Small intestine (tissue), 7 donors: Measurements from ENCODE around the gene SPIB. TPM values are rescaled to one million over a fixed set of nuclear protein-coding genes. Genes with fewer than 3 reads are reported as not detected.

Experiments used
- DNase-seq, 2 donors: peaks; one replicate each; pipeline versions ENCODE4 v3.0.0 to v3.0.0-alpha.2; 2013
- FAIRE-seq: peaks from 2 replicates; lab custom pipeline; 2012; peaks lifted over from hg19 to GRCh38; lab: Jason Lieb, UNC
- H3K27ac ChIP-seq, 3 donors: one replicate each; pipeline ENCODE4 v1.5.1; 2013; ENCODE audit warnings: low read length in 2 of 3, mild to moderate bottlenecking in 2 of 3, control low read depth in 1 of 3, inconsistent platforms in 1 of 3, low read depth in 1 of 3, moderate library complexity in 1 of 3
- H3K27me3 ChIP-seq, 3 donors: one replicate each; pipeline ENCODE4 v1.6.1; 2013; ENCODE audit warnings: low read length in 3 of 3, inconsistent platforms in 1 of 3; ENCODE audit not compliant: control insufficient read depth in 3 of 3, insufficient read depth in 3 of 3
- H3K36me3 ChIP-seq, 3 donors: one replicate each; pipeline ENCODE4 v1.6.1; 2013; ENCODE audit warnings: low read length in 3 of 3, inconsistent platforms in 1 of 3, low read depth in 1 of 3, mild to moderate bottlenecking in 1 of 3, moderate library complexity in 1 of 3; ENCODE audit not compliant: control insufficient read depth in 3 of 3, insufficient read depth in 2 of 3
- H3K4me1 ChIP-seq, 3 donors: one replicate each; pipeline ENCODE4 v1.6.1; 2013; ENCODE audit warnings: low read length in 2 of 3, inconsistent platforms in 1 of 3, low read depth in 1 of 3, mild to moderate bottlenecking in 1 of 3, moderate library complexity in 1 of 3; ENCODE audit not compliant: control insufficient read depth in 3 of 3, insufficient read depth in 2 of 3
- H3K4me3 ChIP-seq, 3 donors: one replicate each; pipeline ENCODE4 v1.5.1; 2013; ENCODE audit warnings: low read length in 3 of 3, control low read depth in 1 of 3, inconsistent platforms in 1 of 3, low read depth in 1 of 3, mild to moderate bottlenecking in 1 of 3, moderate library complexity in 1 of 3
- H3K9me3 ChIP-seq, 2 donors: one replicate each; pipeline ENCODE4 v1.6.1; 2013; ENCODE audit warnings: low read depth in 1 of 2, low read length in 1 of 2; ENCODE audit not compliant: control insufficient read depth in 2 of 2, insufficient read depth in 1 of 2
- WGBS, 3 donors: extraction: QIAGEN DNeasy Blood & Tissue Kit; methylation state at CpG; one replicate each; pipeline ENCODE4 v1.1.7; 2013; 5-methylcytosine and 5-hydroxymethylcytosine counted together
- polyA plus RNA-seq, 4 donors: library from polyadenylated mRNA; stranded (reverse) in 3 of 4; unstranded in 1 of 4; fragments of 200-250 nt in 3 of 4; fragments of 120-200 nt in 1 of 4; gene quantifications; one replicate each; pipeline versions ENCODE4 v1.2.1 to v1.2.3, GENCODE V29; 2013
- donor health status: healthy with polysubstance abuse.
- donor health status: control.
- donor health status: control.
- donor health status: Bipolar disorder and iron deficiency.
- donor health status: healthy.

SPIB gene
- polyA plus RNA-seq, 4 donors: 16.6 to 44.3 (median 31.4) TPM

- H3K9me3 ChIP-seq: no peaks in the 10 kb centered on the region
- no peak overlapping the region for H3K4me3 ChIP-seq
- peaks cover 0 to 41% (median 4%) of the 10 kb centered on the region in 3 donors for H3K4me1 ChIP-seq
- WGBS, 3 donors: 95 to 97% (median 95%) methylated on average over 11 to 13 of the region's 13 CpGs
- H3K27me3 ChIP-seq: peaks cover 0 to 6% (median 0%) of the 10 kb centered on the region in 3 donors
- FAIRE-seq (no peak), DNase-seq (no peak)
- H3K36me3 ChIP-seq: peaks cover 0 to 31% (median 0%) of the 10 kb centered on the region in 3 donors
- no peak overlapping the region for H3K27ac ChIP-seq
These were observed 5.6 kb upstream of the SPIB start for GRCh38 chr19:50413096-50413495.

GRCh38 chr19:50413531-50413930, 5.2 kb upstream of the SPIB start:
- 93 to 97% (median 96%) methylated on average over 19 to 21 of the region's 21 CpGs for WGBS, 3 donors
- H3K27ac ChIP-seq: no peak overlapping the region
- H3K4me3 ChIP-seq: no peak overlapping the region
- DNase-seq: no peak
- no peaks in the 10 kb centered on the region for H3K9me3 ChIP-seq
- no peak for FAIRE-seq
- peaks cover 0 to 28% (median 0%) of the 10 kb centered on the region in 3 donors for H3K36me3 ChIP-seq
- peaks cover 0 to 10% (median 0%) of the 10 kb centered on the region in 3 donors for H3K27me3 ChIP-seq
- H3K4me1 ChIP-seq: peaks cover 0 to 41% (median 4%) of the 10 kb centered on the region in 3 donors

GRCh38 chr19:50414864-50415660, 3.7 kb upstream of the SPIB start:
- peaks cover 0 to 13% (median 0%) of the 10 kb centered on the region in 3 donors for H3K36me3 ChIP-seq
- peaks cover 0 to 25% (median 4%) of the 10 kb centered on the region in 3 donors for H3K27me3 ChIP-seq
- H3K9me3 ChIP-seq: no peaks in the 10 kb centered on the region
- peaks cover 0 to 40% (median 4%) of the 10 kb centered on the region in 3 donors for H3K4me1 ChIP-seq
- WGBS, 3 donors: 47 to 55% (median 50%) methylated on average over 37 of the region's 37 CpGs
- no peak overlapping the region for H3K4me3 ChIP-seq
- DNase-seq (peak; percentile 57 to 86), FAIRE-seq (no peak)
- H3K27ac ChIP-seq: peak overlapping the region in 2 of 3 donors; percentile 51 to 61

- FAIRE-seq (no peak), DNase-seq (no peak)
- H3K36me3 ChIP-seq: peaks cover 0 to 9% (median 0%) of the 10 kb centered on the region in 3 donors
- H3K4me3 ChIP-seq: no peak overlapping the region
- peaks cover 0 to 26% (median 4%) of the 10 kb centered on the region in 3 donors for H3K27me3 ChIP-seq
- no peak overlapping the region for H3K27ac ChIP-seq
- 54 to 79% (median 69%) methylated on average over 16 to 22 of the region's 22 CpGs for WGBS, 3 donors
- H3K4me1 ChIP-seq: peaks cover 0 to 34% (median 2%) of the 10 kb centered on the region in 3 donors
- H3K9me3 ChIP-seq: no peaks in the 10 kb centered on the region
These were observed 3.1 kb upstream of the SPIB start for GRCh38 chr19:50415661-50416033.

- H3K27ac ChIP-seq: no peak overlapping the region
- peaks cover 0 to 9% (median 0%) of the 10 kb centered on the region in 3 donors for H3K36me3 ChIP-seq
- FAIRE-seq (no peak), DNase-seq (no peak)
- H3K4me3 ChIP-seq: no peak overlapping the region
- H3K27me3 ChIP-seq: peaks cover 0 to 26% (median 7%) of the 10 kb centered on the region in 3 donors
- H3K9me3 ChIP-seq: no peaks in the 10 kb centered on the region
- peaks cover 0 to 28% (median 0%) of the 10 kb centered on the region in 3 donors for H3K4me1 ChIP-seq
- WGBS, 3 donors: 67 to 83% (median 77%) methylated on average over 25 to 35 of the region's 35 CpGs
These were observed 2.4 kb upstream of the SPIB start for GRCh38 chr19:50416034-50416977.

GRCh38 chr19:50417111-50418081, 1.3 kb upstream of the SPIB start:
- no peak for FAIRE-seq
- peaks cover 0 to 26% (median 7%) of the 10 kb centered on the region in 3 donors for H3K27me3 ChIP-seq
- peak; percentile 43 to 74 for DNase-seq
- H3K4me1 ChIP-seq: peaks cover 0 to 26% (median 0%) of the 10 kb centered on the region in 3 donors
- peaks cover 0 to 9% (median 0%) of the 10 kb centered on the region in 3 donors for H3K36me3 ChIP-seq
- H3K9me3 ChIP-seq: no peaks in the 10 kb centered on the region
- no peak overlapping the region for H3K27ac ChIP-seq
- H3K4me3 ChIP-seq: no peak overlapping the region
- WGBS, 3 donors: 19 to 52% (median 37%) methylated on average over 31 to 42 of the region's 42 CpGs

GRCh38 chr19:50419022-50419579, 363 bp downstream of the SPIB start:
- H3K4me1 ChIP-seq: peaks cover 0 to 26% (median 0%) of the 10 kb centered on the region in 3 donors
- H3K36me3 ChIP-seq: no peaks in the 10 kb centered on the region
- H3K9me3 ChIP-seq: no peaks in the 10 kb centered on the region
- H3K27ac ChIP-seq: no peak overlapping the region
- FAIRE-seq: no peak
- DNase-seq: no peak
- WGBS, 3 donors: 8 to 23% (median 10%) methylated on average over 14 of the region's 14 CpGs
- H3K27me3 ChIP-seq: peaks cover 0 to 26% (median 7%) of the 10 kb centered on the region in 3 donors
- peak overlapping the region in 1 of 3 donors; percentile 21 for H3K4me3 ChIP-seq
